Measurements from ENCODE around the gene BRD9. TPM values are rescaled to one million over a fixed set of nuclear protein-coding genes. Genes with fewer than 3 reads are reported as not detected.
"Not testable (repeated sequence)": the region's sequence is repeated elsewhere in the genome, so short reads cannot be mapped to it uniquely, and the experiment has no call there.

BRD9 gene
- total RNA-seq, 2 experiments from 2014 or later: 46.7 to 49.7 TPM

GRCh38 chr5:921456-922435 lies 29.1 kb upstream of the BRD9 start:
- POLR2A ChIA-PET: no interaction called here
- intact Hi-C loops (cut with DNase I, micrococcal nuclease): loop anchor here (2.0 to 5.0 kb wide), 3 partner anchors 91 to 721 kb away; no protein-coding TSS in a partner anchor
- CTCF ChIA-PET: interaction anchor here (0.8 to 0.9 kb wide), 2 partner anchors 19 to 219 kb away, joined by 3 read pairs; no protein-coding TSS in a partner anchor

GRCh38 chr5:920321-920720 lies 27.7 kb upstream of the BRD9 start:
- DNase-seq (no peak), ATAC-seq (no peak)
- Mint-ChIP-seq H3K36me3 (ENCODE audit: low read depth) (peaks cover 28% of the 10 kb centered on the region), H3K9me3 (ENCODE audit: low read depth) (no peaks in the 10 kb centered on the region), H3K27me3 (peaks cover 6% of the 10 kb centered on the region), H3K27ac (no peak overlapping the region), H3K4me3 (no peak overlapping the region), H3K4me1 (peaks cover 15% of the 10 kb centered on the region)
- ChIA-PET POLR2A (no interaction called here), CTCF (interaction anchor here (0.7 to 0.8 kb wide), 2 partner anchors 19 to 90 kb away, joined by 3 to 5 read pairs; no protein-coding TSS in a partner anchor)
- intact Hi-C loops (cut with DNase I, micrococcal nuclease): loop anchor here (5.0 kb wide), 2 partner anchors 92 to 722 kb away; no protein-coding TSS in a partner anchor

More at GRCh38 chr5:921456-922435, 29.1 kb upstream of the BRD9 start:
- Mint-ChIP-seq H3K27ac (no peak overlapping the region), H3K27me3 (peaks cover 15% of the 10 kb centered on the region), H3K9me3 (ENCODE audit: low read depth) (no peaks in the 10 kb centered on the region), H3K4me1 (peaks cover 26% of the 10 kb centered on the region), H3K36me3 (ENCODE audit: low read depth) (peaks cover 23% of the 10 kb centered on the region), H3K4me3 (no peak overlapping the region)
- DNase-seq (no peak), ATAC-seq (no peak)

GRCh38 chr5:919356-920000 lies 26.9 kb upstream of the BRD9 start:
- POLR2A ChIA-PET: no interaction called here
- DNase-seq: no peak
- intact Hi-C loops (cut with DNase I, micrococcal nuclease): no loop called here
- Mint-ChIP-seq H3K4me3 (no peak overlapping the region), H3K27ac (no peak overlapping the region), H3K9me3 (ENCODE audit: low read depth) (no peaks in the 10 kb centered on the region), H3K27me3 (no peaks in the 10 kb centered on the region), H3K36me3 (ENCODE audit: low read depth) (peaks cover 32% of the 10 kb centered on the region), H3K4me1 (peaks cover 8% of the 10 kb centered on the region)
- ATAC-seq: no peak
- CTCF ChIA-PET: interaction anchor here (0.7 to 0.8 kb wide), 2 partner anchors 18 to 90 kb away, joined by 3 to 5 read pairs; no protein-coding TSS in a partner anchor

- H3K27ac Mint-ChIP-seq; DNase-seq; H3K27me3 Mint-ChIP-seq; H3K4me3 Mint-ChIP-seq; H3K9me3 Mint-ChIP-seq (ENCODE audit: low read depth); CTCF ChIA-PET; POLR2A ChIA-PET; ATAC-seq; intact Hi-C loops (cut with DNase I, micrococcal nuclease); H3K4me1 Mint-ChIP-seq: not testable (repeated sequence)
- H3K36me3 Mint-ChIP-seq (ENCODE audit: low read depth): peaks cover 39% of the 10 kb centered on the region
Measured at GRCh38 chr5:918717-919116, 26.1 kb upstream of the BRD9 start.

GRCh38 chr5:916441-917293 lies 24.1 kb upstream of the BRD9 start:
- no peak for DNase-seq
- POLR2A ChIA-PET: interaction anchor here (0.6 kb wide), 1 partner anchor 81 kb away, joined by 3 read pairs; no protein-coding TSS in a partner anchor
- Mint-ChIP-seq H3K27me3 (no peaks in the 10 kb centered on the region), H3K4me1 (peaks cover 13% of the 10 kb centered on the region), H3K4me3 (no peak overlapping the region), H3K9me3 (ENCODE audit: low read depth) (no peaks in the 10 kb centered on the region), H3K27ac (no peak overlapping the region), H3K36me3 (ENCODE audit: low read depth) (peaks cover 52% of the 10 kb centered on the region)
- CTCF ChIA-PET: interaction anchor here (0.7 kb wide), 1 partner anchor 243 kb away, joined by 3 read pairs; no protein-coding TSS in a partner anchor
- intact Hi-C loops (cut with DNase I, micrococcal nuclease): no loop called here
- no peak for ATAC-seq

GRCh38 chr5:915946-916345 lies 23.3 kb upstream of the BRD9 start:
- Mint-ChIP-seq H3K4me3 (no peak overlapping the region), H3K27ac (no peak overlapping the region), H3K9me3 (ENCODE audit: low read depth) (no peaks in the 10 kb centered on the region), H3K36me3 (ENCODE audit: low read depth) (peaks cover 50% of the 10 kb centered on the region), H3K4me1 (peaks cover 13% of the 10 kb centered on the region), H3K27me3 (no peaks in the 10 kb centered on the region)
- DNase-seq: no peak
- ChIA-PET POLR2A (interaction anchor here (0.6 kb wide), 2 partner anchors 74 to 81 kb away, joined by 3 read pairs; no protein-coding TSS in a partner anchor), CTCF (no interaction called here)
- ATAC-seq: no peak
- intact Hi-C loops (cut with DNase I, micrococcal nuclease): no loop called here

GRCh38 chr5:915346-915745 lies 22.7 kb upstream of the BRD9 start:
- H3K27ac Mint-ChIP-seq; H3K4me3 Mint-ChIP-seq; CTCF ChIA-PET; intact Hi-C loops (cut with DNase I, micrococcal nuclease); H3K9me3 Mint-ChIP-seq (ENCODE audit: low read depth); H3K27me3 Mint-ChIP-seq; ATAC-seq; DNase-seq: not testable (repeated sequence)
- POLR2A ChIA-PET: interaction anchor here (0.6 kb wide), 1 partner anchor 75 kb away, joined by 3 read pairs; no protein-coding TSS in a partner anchor
- Mint-ChIP-seq H3K36me3 (ENCODE audit: low read depth) (peaks cover 54% of the 10 kb centered on the region), H3K4me1 (peaks cover 13% of the 10 kb centered on the region)

- Mint-ChIP-seq H3K4me1 (peaks cover 13% of the 10 kb centered on the region), H3K4me3 (no peak overlapping the region), H3K36me3 (ENCODE audit: low read depth) (peaks cover 55% of the 10 kb centered on the region), H3K27ac (no peak overlapping the region), H3K9me3 (ENCODE audit: low read depth) (no peaks in the 10 kb centered on the region), H3K27me3 (no peaks in the 10 kb centered on the region)
- intact Hi-C loops (cut with DNase I, micrococcal nuclease): no loop called here
- ATAC-seq: no peak
- DNase-seq: no peak
- CTCF ChIA-PET: interaction anchor here (0.7 kb wide), 1 partner anchor 601 kb away, joined by 3 read pairs; no protein-coding TSS in a partner anchor
- POLR2A ChIA-PET: no interaction called here
Measured at GRCh38 chr5:914612-915011, 22.0 kb upstream of the BRD9 start.

GRCh38 chr5:914174-914573 lies 21.6 kb upstream of the BRD9 start:
- H3K4me3 Mint-ChIP-seq: no peak overlapping the region
- ChIA-PET CTCF (interaction anchor here (0.6 to 1.4 kb wide), 4 partner anchors 10 to 601 kb away, joined by 3 to 4 read pairs (median 3); no protein-coding TSS in a partner anchor), POLR2A (no interaction called here)
- H3K9me3 Mint-ChIP-seq (ENCODE audit: low read depth): no peaks in the 10 kb centered on the region
- intact Hi-C loops (cut with DNase I, micrococcal nuclease): no loop called here
- no peaks in the 10 kb centered on the region for H3K27me3 Mint-ChIP-seq
- H3K4me1 Mint-ChIP-seq: peaks cover 13% of the 10 kb centered on the region
- ATAC-seq (no peak), DNase-seq (no peak)
- no peak overlapping the region for H3K27ac Mint-ChIP-seq
- peaks cover 57% of the 10 kb centered on the region for H3K36me3 Mint-ChIP-seq (ENCODE audit: low read depth)

- H3K27me3 Mint-ChIP-seq: no peaks in the 10 kb centered on the region
- H3K36me3 Mint-ChIP-seq (ENCODE audit: low read depth): peaks cover 53% of the 10 kb centered on the region
- POLR2A ChIA-PET: no interaction called here
- peaks cover 13% of the 10 kb centered on the region for H3K4me1 Mint-ChIP-seq
- no peaks in the 10 kb centered on the region for H3K9me3 Mint-ChIP-seq (ENCODE audit: low read depth)
- peak; percentile 95 for ATAC-seq
- CTCF ChIA-PET: interaction anchor here (0.8 to 1.6 kb wide), 2 partner anchors 12 to 24 kb away, joined by 3 to 5 read pairs; no protein-coding TSS in a partner anchor
- intact Hi-C loops (cut with DNase I, micrococcal nuclease): loop anchor here in 1 of 2 experiments (1.0 kb wide), 3 partner anchors 12 to 45 kb away; partner anchors contain the start of genes BRD9 and TRIP13
- peak overlapping the region; percentile 71 for H3K27ac Mint-ChIP-seq
- DNase-seq: peak; percentile 88
- H3K4me3 Mint-ChIP-seq: no peak overlapping the region
Measured at GRCh38 chr5:912280-913091, 19.9 kb upstream of the BRD9 start.

Data from activated CD4-positive, alpha-beta T cell treated with anti-CD3 and anti-CD28 coated beads for 36 hours (primary cell).